Measurements from ENCODE around the gene TALDO1.
"Not testable (repeated sequence)": the region's sequence is repeated elsewhere in the genome, so short reads cannot be mapped to it uniquely, and the experiment has no call there.

TALDO1 gene

GRCh38 chr11:719214-720016, 27.8 kb upstream of the TALDO1 start:
- DNase-seq (ENCODE audit: low spot score) = no peak

- DNase-seq (ENCODE audit: low spot score) = no peak
Observed at GRCh38 chr11:720017-720641, 27.1 kb upstream of the TALDO1 start.

- DNase-seq (ENCODE audit: low spot score) = no peak
Observed at GRCh38 chr11:720642-721246, 26.5 kb upstream of the TALDO1 start.

GRCh38 chr11:721247-721740, 26.0 kb upstream of the TALDO1 start:
- no peak for DNase-seq (ENCODE audit: low spot score)

- no peak for DNase-seq (ENCODE audit: low spot score)
Observed at GRCh38 chr11:721741-722345, 25.4 kb upstream of the TALDO1 start.

GRCh38 chr11:722346-722811, 24.9 kb upstream of the TALDO1 start:
- no peak for DNase-seq (ENCODE audit: low spot score)

GRCh38 chr11:723120-723883, 24.0 kb upstream of the TALDO1 start:
- peak; percentile 36 for DNase-seq (ENCODE audit: low spot score)

- no peak for DNase-seq (ENCODE audit: low spot score)
Observed at GRCh38 chr11:724049-724777, 23.1 kb upstream of the TALDO1 start.

GRCh38 chr11:724778-725386, 22.4 kb upstream of the TALDO1 start:
- DNase-seq (ENCODE audit: low spot score) = no peak

GRCh38 chr11:725624-726202, 21.6 kb upstream of the TALDO1 start:
- DNase-seq (ENCODE audit: low spot score) = no peak

- DNase-seq (ENCODE audit: low spot score) = no peak
Observed at GRCh38 chr11:726278-727220, 20.7 kb upstream of the TALDO1 start.

- DNase-seq (ENCODE audit: low spot score) = no peak
Observed at GRCh38 chr11:727281-727701, 20.0 kb upstream of the TALDO1 start.

GRCh38 chr11:727859-728748, 19.2 kb upstream of the TALDO1 start:
- DNase-seq (ENCODE audit: low spot score) = peak; percentile 69

GRCh38 chr11:728901-729491, 18.3 kb upstream of the TALDO1 start:
- no peak for DNase-seq (ENCODE audit: low spot score)

GRCh38 chr11:729492-730074, 17.7 kb upstream of the TALDO1 start:
- DNase-seq (ENCODE audit: low spot score) = peak; percentile 94

- DNase-seq (ENCODE audit: low spot score) = no peak
Observed at GRCh38 chr11:733072-733471, 14.2 kb upstream of the TALDO1 start.

- DNase-seq (ENCODE audit: low spot score) = not testable (repeated sequence)
Observed at GRCh38 chr11:734541-734940, 12.7 kb upstream of the TALDO1 start.
